GM12878 (cell line): ENCODE data around the gene SEPHS1. TPM values are rescaled to one million over a fixed set of nuclear protein-coding genes. Genes with fewer than 3 reads are reported as not detected.

ENCODE experiments used
- ATAC-seq: fragments of 200-7000 bp; cut with Tn5 transposase; 3 replicates; pipeline ENCODE4 v1.9.1; 2020; ENCODE audit warnings: mild to moderate bottlenecking, moderate library complexity
- BruUV-seq: library from RNA; stranded (reverse); fragments of 400-500 nt; replicated peaks from 2 replicates; lab custom pipeline; 2021; lab: Mats Ljungman, UMichigan
- CTCF ChIA-PET: fragments of 300-600 bp; sonication (Branson Sonifier 250); formaldehyde crosslinking; extraction: SDS; loops from one replicate; lab custom pipeline; 2021; ENCODE audit warnings: inconsistent platforms; lab: Yijun Ruan, JAX
- POLR2A ChIA-PET: fragments of 350-600 bp; formaldehyde crosslinking; extraction: SDS; loops from one replicate; lab custom pipeline; 2021; ENCODE audit warnings: inconsistent platforms; lab: Charles Lee
- RAD21 ChIA-PET: fragments of 300-600 bp; sonication (Branson Sonifier 250); formaldehyde crosslinking; loops from one replicate; lab custom pipeline; 2023; ENCODE audit warnings: antibody characterized with exemption; ENCODE audit not compliant: unreplicated experiment; lab: Charles Lee
- SMC1A ChIA-PET: fragments of 300-600 bp; sonication (Branson Sonifier 250); formaldehyde crosslinking; loops from one replicate; lab custom pipeline; 2023; ENCODE audit not compliant: unreplicated experiment, uncharacterized antibody; lab: Charles Lee
- DNase-seq: peaks from one replicate; pipeline ENCODE4 v3.0.0-alpha.2; 2011; ENCODE audit warnings: low read depth, low spot score
- FAIRE-seq: peaks from 3 replicates; lab custom pipeline; 2011; peaks lifted over from hg19 to GRCh38; lab: Jason Lieb, UNC
- H2AFZ ChIP-seq: 2 replicates; pipeline ENCODE4 v1.6.0; 2011; ENCODE audit warnings: low read depth, low read length, control low read depth; ENCODE audit not compliant: control insufficient read depth
- H3K27ac ChIP-seq: 2 replicates; pipeline ENCODE4 v1.5.1; 2011; ENCODE audit warnings: control low read depth; ENCODE audit not compliant: control insufficient read depth, insufficient read depth
- H3K27me3 ChIP-seq, 2 experiments: replicated peaks in 1 of 2; 2 replicates each; pipeline versions ENCODE4 v1.6.0 to v1.6.1; 2011; ENCODE audit warnings: low read length in 1 of 2; ENCODE audit not compliant: control insufficient read depth in 2 of 2, insufficient read depth in 2 of 2
- H3K36me3 ChIP-seq, 2 experiments: 2 replicates each; pipeline ENCODE4 v1.5.1; 2011; ENCODE audit warnings: low read length in 1 of 2; ENCODE audit not compliant: control insufficient read depth in 2 of 2, insufficient read depth in 2 of 2
- H3K4me1 ChIP-seq: 2 replicates; pipeline ENCODE4 v1.6.1; 2011; ENCODE audit warnings: mild to moderate bottlenecking, low read length, moderate library complexity, mixed read lengths; ENCODE audit not compliant: control insufficient read depth, insufficient read depth
- H3K4me2 ChIP-seq: 2 replicates; pipeline ENCODE4 v1.6.0; 2011; ENCODE audit warnings: control low read depth; ENCODE audit not compliant: control insufficient read depth, insufficient read depth
- H3K4me3 ChIP-seq: fragments of 200-600 bp; sonication (generic); 2 replicates; pipeline ENCODE4 v1.5.1; 2016
- H3K79me2 ChIP-seq: 2 replicates; pipeline ENCODE4 v1.6.0; 2011; ENCODE audit warnings: low read length; ENCODE audit not compliant: control insufficient read depth, insufficient read depth
- H3K9ac ChIP-seq: 2 replicates; pipeline ENCODE4 v1.8.0; 2011; ENCODE audit warnings: low read length, control low read depth, mixed read lengths; ENCODE audit not compliant: control insufficient read depth, insufficient read depth
- H3K9me3 ChIP-seq: replicated peaks from 3 replicates; pipeline ENCODE4 v1.5.1; 2011; ENCODE audit warnings: mild to moderate bottlenecking, low read length; ENCODE audit not compliant: control insufficient read depth, insufficient read depth
- H4K20me1 ChIP-seq: 2 replicates; pipeline ENCODE4 v1.6.0; 2011; ENCODE audit not compliant: control insufficient read depth, insufficient read depth
- ATF2 ChIP-seq: IDR thresholded peaks from 2 replicates; pipeline ENCODE4 v1.6.1; 2012; ENCODE audit warnings: low read length, inconsistent platforms
- CREM ChIP-seq: IDR thresholded peaks from 2 replicates; pipeline ENCODE4 v1.6.1; 2014; ENCODE audit warnings: antibody characterized with exemption, low read depth
- ESRRA ChIP-seq: IDR thresholded peaks from 2 replicates; pipeline ENCODE4 v1.6.1; 2012; ENCODE audit warnings: mild to moderate bottlenecking, low read length, improper control_type of control experiment
- FOXM1 ChIP-seq: IDR thresholded peaks from 2 replicates; pipeline ENCODE4 v1.6.1; 2012; ENCODE audit warnings: low read depth, mild to moderate bottlenecking, inconsistent platforms, low read length, moderate library complexity
- IRF4 ChIP-seq: IDR thresholded peaks from 2 replicates; pipeline ENCODE4 v1.6.1; 2011; ENCODE audit warnings: low read depth, low read length
- KDM1A ChIP-seq: fragments of 200-600 bp; sonication (generic); IDR thresholded peaks from 2 replicates; pipeline ENCODE4 v1.6.1; 2016; ENCODE audit warnings: borderline replicate concordance
- LARP7 ChIP-seq: fragments of 450-650 bp; IDR thresholded peaks from 2 replicates; pipeline ENCODE4 v1.6.1; 2017; ENCODE audit warnings: mild to moderate bottlenecking
- MEF2A ChIP-seq: IDR thresholded peaks from 2 replicates; pipeline ENCODE4 v1.6.1; 2011; ENCODE audit warnings: low read depth, mild to moderate bottlenecking, low read length, moderate library complexity; ENCODE audit not compliant: insufficient read depth
- MTA2 ChIP-seq: fragments of 450-650 bp; IDR thresholded peaks from 2 replicates; pipeline ENCODE4 v1.6.1; 2016; ENCODE audit warnings: low read depth, mild to moderate bottlenecking, moderate library complexity
- NR2F1 ChIP-seq: fragments of 450-650 bp; conservative IDR thresholded peaks from 2 replicates; pipeline ENCODE4 v1.6.1; 2017; ENCODE audit warnings: mild to moderate bottlenecking
- RCOR1 ChIP-seq: conservative IDR thresholded peaks from 2 replicates; pipeline ENCODE4 v1.6.1; 2012; ENCODE audit warnings: low read depth, low read length, improper control_type of control experiment
- SMAD1 ChIP-seq: fragments of 450-650 bp; IDR thresholded peaks from 2 replicates; pipeline ENCODE4 v1.6.1; 2018; ENCODE audit warnings: mild to moderate bottlenecking, low read depth; ENCODE audit not compliant: partially characterized antibody
- SMARCA5 ChIP-seq: fragments of 450-650 bp; IDR thresholded peaks from 2 replicates; pipeline ENCODE4 v1.6.1; 2017; ENCODE audit warnings: mild to moderate bottlenecking
- TCF12 ChIP-seq: IDR thresholded peaks from 2 replicates; pipeline ENCODE4 v1.6.1; 2011; ENCODE audit warnings: low read depth, mild to moderate bottlenecking, low read length
- ZNF274 ChIP-seq: IDR thresholded peaks from one replicate; pipeline ENCODE4 v1.8.0; 2011; ENCODE audit not compliant: insufficient read length, insufficient read depth
- WGBS: methylation state at CpG from one replicate; pipeline ENCODE4 v1.1.6; 2016; ENCODE audit warnings: low lambda C conversion rate; ENCODE audit not compliant: insufficient replicate concordance, insufficient coverage; ENCODE audit errors: missing lambda C conversion rate; 5-methylcytosine and 5-hydroxymethylcytosine counted together
- in situ Hi-C: fragments of 300-500 bp; cut with MboI; formaldehyde crosslinking; loops from 9 replicates; pipeline ENCODE4 v1.14.3; 2018; ENCODE audit warnings: mixed read lengths
- intact Hi-C: fragments of 100-400 bp; cut with micrococcal nuclease; formaldehyde crosslinking; loops from one replicate; pipeline ENCODE4 v1.14.2; 2022; ENCODE audit not compliant: unreplicated experiment
- polyA plus RNA-seq, 11 experiments: library from polyadenylated mRNA; depleted of rRNA in 4 of 11; unstranded in 6 of 11; stranded (reverse) in 5 of 11; fragments of >200 nt; fragmentation: Nextera tagmentation in 4 of 11; fragmentation: Illumina TruSeq in 1 of 11; extraction: Ambion mirVana in 4 of 11; extraction: Trizol in 1 of 11; gene quantifications; 1 replicate in 1 of 11; 2 replicates in 10 of 11; pipeline versions ENCODE4 v1.2.1 to v1.2.3, GENCODE V29; 2011 to 2016; ENCODE audit warnings: inconsistent platforms in 2 of 11, missing spikeins in 2 of 11, low read depth in 1 of 11
- total RNA-seq, 4 experiments: library from RNA; depleted of rRNA in 3 of 4; stranded (reverse); fragments of >200 nt in 3 of 4; fragmentation: Illumina TruSeq in 1 of 4; extraction: Trizol in 1 of 4; gene quantifications; 2 replicates each; pipeline versions ENCODE4 v1.2.1 to v1.2.3, GENCODE V29; 2013 to 2021
- TF ChIP-seq, protein P1 (sequence below): fragments of 450-650 bp; IDR thresholded peaks from 2 replicates; pipeline ENCODE4 v1.6.1; 2017; ENCODE audit warnings: mild to moderate bottlenecking, moderate library complexity
- TF ChIP-seq, protein P2 (sequence below): fragments of 450-650 bp; IDR thresholded peaks from 2 replicates; pipeline ENCODE4 v1.6.1; 2016; ENCODE audit warnings: mild to moderate bottlenecking, moderate library complexity, borderline replicate concordance

The SEPHS1 gene
- total and polyA plus RNA-seq, 10 of the 15 experiments (the other 5 are each of a cell fraction or from before 2014, with no cell fraction given): 14.7 to 85.4 (median 48.5) TPM

DNA sequence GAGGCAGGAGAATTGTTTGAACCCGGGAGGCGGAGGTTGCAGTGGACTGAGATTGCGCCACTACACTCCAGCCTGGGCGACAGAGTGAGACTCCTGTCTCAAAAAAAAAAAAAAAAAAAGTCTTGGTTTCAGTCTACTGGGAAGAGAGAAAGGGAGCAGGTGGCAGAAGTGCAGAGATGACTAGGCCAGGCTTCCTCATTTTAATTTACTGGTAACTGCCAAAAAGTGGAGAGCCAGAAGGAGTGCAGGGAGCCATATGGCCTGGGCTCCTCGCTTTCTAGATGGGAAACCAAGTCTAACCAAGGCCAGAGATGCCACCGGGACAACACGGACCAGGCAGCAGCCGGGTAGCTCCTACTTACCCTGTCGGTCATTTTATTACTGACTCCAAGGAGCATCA is 12.2 kb downstream of the SEPHS1 start:
- intact Hi-C loops: no loop called here
- Histone ChIP-seq H3K9me3 (no peaks in the 10 kb centered on the region), H3K27ac (peak overlapping the region; percentile 54; the same call in 1 of the 2 replicates), H3K79me2 (peaks cover 25% of the 10 kb centered on the region), H3K36me3 (peaks cover 8 to 35% of the 10 kb centered on the region in 2 experiments), H4K20me1 (no peaks in the 10 kb centered on the region), H3K9ac (no peak overlapping the region; the same call in 1 of the 2 replicates), H3K27me3 (no peaks in the 10 kb centered on the region), H2AFZ (no peak overlapping the region), H3K4me1 (peaks cover 33% of the 10 kb centered on the region), H3K4me3 (no peak overlapping the region), H3K4me2 (peak overlapping the region; percentile 44; the same call in 1 of the 2 replicates)
- DNase-seq: no peak
- ATAC-seq: peak; percentile 55
- ChIA-PET SMC1A (interaction anchor here (1.5 kb wide), 1 partner anchor 15 kb away, joined by 4 read pairs; no protein-coding TSS in a partner anchor), CTCF (interaction anchor here (1.7 to 2.0 kb wide), 2 partner anchors 34 to 36 kb away, joined by 7 read pairs; no protein-coding TSS in a partner anchor), POLR2A (no interaction called here), RAD21 (no interaction called here)
- no TSS peak for BruUV-seq
- in situ Hi-C loops: no loop called here
- 82% methylated on average over 8 of the region's 9 CpGs for WGBS
- FAIRE-seq: no peak
- TF ChIP-seq CREM (no peak), SMAD1 (no peak), ESRRA (no peak), ZNF274 (no peak), TCF12 (peak; percentile 93), KDM1A (no peak), IRF4 (peak; percentile 86; the same call in 1 of the 2 replicates), MEF2A (0 out of 2 replicates have a peak, but pooled peaks have one; percentile 6), LARP7 (no peak), SMARCA5 (no peak), NR2F1 (0 out of 2 replicates have a peak, but pooled peaks have one; percentile 21), FOXM1 (peak; percentile 54; the same call in 1 of the 2 replicates), RCOR1 (no peak), ATF2 (no peak), MTA2 (no peak)
- TF ChIP-seq, protein P1, sequence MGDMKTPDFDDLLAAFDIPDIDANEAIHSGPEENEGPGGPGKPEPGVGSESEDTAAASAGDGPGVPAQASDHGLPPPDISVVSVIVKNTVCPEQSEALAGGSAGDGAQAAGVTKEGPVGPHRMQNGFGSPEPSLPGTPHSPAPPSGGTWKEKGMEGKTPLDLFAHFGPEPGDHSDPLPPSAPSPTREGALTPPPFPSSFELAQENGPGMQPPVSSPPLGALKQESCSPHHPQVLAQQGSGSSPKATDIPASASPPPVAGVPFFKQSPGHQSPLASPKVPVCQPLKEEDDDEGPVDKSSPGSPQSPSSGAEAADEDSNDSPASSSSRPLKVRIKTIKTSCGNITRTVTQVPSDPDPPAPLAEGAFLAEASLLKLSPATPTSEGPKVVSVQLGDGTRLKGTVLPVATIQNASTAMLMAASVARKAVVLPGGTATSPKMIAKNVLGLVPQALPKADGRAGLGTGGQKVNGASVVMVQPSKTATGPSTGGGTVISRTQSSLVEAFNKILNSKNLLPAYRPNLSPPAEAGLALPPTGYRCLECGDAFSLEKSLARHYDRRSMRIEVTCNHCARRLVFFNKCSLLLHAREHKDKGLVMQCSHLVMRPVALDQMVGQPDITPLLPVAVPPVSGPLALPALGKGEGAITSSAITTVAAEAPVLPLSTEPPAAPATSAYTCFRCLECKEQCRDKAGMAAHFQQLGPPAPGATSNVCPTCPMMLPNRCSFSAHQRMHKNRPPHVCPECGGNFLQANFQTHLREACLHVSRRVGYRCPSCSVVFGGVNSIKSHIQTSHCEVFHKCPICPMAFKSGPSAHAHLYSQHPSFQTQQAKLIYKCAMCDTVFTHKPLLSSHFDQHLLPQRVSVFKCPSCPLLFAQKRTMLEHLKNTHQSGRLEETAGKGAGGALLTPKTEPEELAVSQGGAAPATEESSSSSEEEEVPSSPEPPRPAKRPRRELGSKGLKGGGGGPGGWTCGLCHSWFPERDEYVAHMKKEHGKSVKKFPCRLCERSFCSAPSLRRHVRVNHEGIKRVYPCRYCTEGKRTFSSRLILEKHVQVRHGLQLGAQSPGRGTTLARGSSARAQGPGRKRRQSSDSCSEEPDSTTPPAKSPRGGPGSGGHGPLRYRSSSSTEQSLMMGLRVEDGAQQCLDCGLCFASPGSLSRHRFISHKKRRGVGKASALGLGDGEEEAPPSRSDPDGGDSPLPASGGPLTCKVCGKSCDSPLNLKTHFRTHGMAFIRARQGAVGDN: no peak
- TF ChIP-seq, protein P2, sequence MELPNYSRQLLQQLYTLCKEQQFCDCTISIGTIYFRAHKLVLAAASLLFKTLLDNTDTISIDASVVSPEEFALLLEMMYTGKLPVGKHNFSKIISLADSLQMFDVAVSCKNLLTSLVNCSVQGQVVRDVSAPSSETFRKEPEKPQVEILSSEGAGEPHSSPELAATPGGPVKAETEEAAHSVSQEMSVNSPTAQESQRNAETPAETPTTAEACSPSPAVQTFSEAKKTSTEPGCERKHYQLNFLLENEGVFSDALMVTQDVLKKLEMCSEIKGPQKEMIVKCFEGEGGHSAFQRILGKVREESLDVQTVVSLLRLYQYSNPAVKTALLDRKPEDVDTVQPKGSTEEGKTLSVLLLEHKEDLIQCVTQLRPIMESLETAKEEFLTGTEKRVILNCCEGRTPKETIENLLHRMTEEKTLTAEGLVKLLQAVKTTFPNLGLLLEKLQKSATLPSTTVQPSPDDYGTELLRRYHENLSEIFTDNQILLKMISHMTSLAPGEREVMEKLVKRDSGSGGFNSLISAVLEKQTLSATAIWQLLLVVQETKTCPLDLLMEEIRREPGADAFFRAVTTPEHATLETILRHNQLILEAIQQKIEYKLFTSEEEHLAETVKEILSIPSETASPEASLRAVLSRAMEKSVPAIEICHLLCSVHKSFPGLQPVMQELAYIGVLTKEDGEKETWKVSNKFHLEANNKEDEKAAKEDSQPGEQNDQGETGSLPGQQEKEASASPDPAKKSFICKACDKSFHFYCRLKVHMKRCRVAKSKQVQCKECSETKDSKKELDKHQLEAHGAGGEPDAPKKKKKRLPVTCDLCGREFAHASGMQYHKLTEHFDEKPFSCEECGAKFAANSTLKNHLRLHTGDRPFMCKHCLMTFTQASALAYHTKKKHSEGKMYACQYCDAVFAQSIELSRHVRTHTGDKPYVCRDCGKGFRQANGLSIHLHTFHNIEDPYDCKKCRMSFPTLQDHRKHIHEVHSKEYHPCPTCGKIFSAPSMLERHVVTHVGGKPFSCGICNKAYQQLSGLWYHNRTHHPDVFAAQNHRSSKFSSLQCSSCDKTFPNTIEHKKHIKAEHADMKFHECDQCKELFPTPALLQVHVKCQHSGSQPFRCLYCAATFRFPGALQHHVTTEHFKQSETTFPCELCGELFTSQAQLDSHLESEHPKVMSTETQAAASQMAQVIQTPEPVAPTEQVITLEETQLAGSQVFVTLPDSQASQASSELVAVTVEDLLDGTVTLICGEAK: no peak
